ENCODE data around the gene ARHGAP30.
A peak's percentile ranks its signal among the peaks of the same experiment; 100 is the strongest.
"Not testable (repeated sequence)": the region's sequence is repeated elsewhere in the genome, so short reads cannot be mapped to it uniquely, and the experiment has no call there.

The ARHGAP30 gene

DNA sequence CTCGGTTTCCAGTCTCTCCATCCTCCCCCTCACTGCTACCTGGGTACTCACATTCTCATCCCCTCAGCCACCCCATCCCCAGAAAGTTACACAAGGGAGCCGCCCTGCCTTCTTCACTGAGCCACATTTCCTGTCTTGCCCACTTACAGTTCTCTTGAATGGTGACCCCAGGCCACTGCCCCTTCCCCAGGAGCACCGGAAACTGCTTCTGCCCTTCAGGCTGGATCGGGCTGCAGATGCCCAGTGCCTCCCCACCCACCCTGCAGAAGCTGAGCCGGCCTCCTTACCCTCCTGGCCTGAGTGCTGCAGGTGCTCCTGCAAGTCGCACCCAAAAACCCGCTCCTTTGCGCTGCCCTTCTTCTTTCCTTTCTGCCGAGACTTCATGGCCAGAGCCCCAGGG, 450 bp downstream of the ARHGAP30 start:
- peak; percentile 34 for DNase-seq

GRCh38 chr1:161068306-161069234, 1.1 kb downstream of the ARHGAP30 start:
- DNase-seq = peak; percentile 80

- DNase-seq = no peak
Measured at GRCh38 chr1:161066694-161067093, 3.0 kb downstream of the ARHGAP30 start.

- not testable (repeated sequence) for DNase-seq
Measured at GRCh38 chr1:161065681-161066080, 4.0 kb downstream of the ARHGAP30 start.

GRCh38 chr1:161063936-161064335, 5.8 kb downstream of the ARHGAP30 start:
- not testable (repeated sequence) for DNase-seq

DNA sequence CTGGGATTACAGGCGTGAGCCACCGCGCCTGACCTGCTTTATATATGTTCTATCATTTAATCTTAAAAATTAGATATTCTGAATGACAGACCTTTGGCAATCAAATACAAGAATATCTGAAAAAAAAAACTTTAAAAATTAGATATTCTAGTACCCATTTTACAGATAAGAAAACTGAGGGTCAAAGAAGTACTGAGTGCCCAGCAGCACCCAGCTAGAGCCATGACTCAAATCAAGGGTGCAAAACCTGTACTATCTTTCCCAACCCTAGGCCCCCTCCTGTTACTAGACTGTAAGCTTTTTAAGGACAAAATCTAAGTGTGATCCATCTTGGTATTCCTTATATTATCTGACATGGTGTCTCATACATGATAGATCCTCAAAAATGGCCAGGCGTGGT, 8.3 kb downstream of the ARHGAP30 start:
- DNase-seq = no peak

DNA sequence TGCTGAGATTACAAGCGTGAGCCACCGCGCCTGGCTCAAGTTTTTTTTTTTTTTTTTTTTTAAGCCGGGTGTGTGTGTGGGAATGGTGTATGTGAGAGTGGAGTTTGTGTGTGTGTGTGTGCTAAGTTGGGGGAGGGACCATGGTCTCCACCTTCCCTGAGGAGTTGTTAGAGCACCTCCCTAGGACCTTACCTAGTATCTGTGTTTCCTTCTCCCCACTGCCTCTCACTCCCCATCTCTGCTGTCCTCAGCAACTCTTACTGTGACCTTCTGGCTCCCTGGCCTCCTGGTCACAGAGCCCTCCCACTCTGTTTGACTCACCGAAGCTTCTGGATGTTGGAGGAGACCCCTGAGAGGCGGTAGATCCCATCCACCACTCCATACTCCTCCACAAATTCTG, 10.4 kb downstream of the ARHGAP30 start:
- no peak for DNase-seq

- no peak for DNase-seq
Measured at GRCh38 chr1:161054805-161055204, 14.9 kb downstream of the ARHGAP30 start.

DNA sequence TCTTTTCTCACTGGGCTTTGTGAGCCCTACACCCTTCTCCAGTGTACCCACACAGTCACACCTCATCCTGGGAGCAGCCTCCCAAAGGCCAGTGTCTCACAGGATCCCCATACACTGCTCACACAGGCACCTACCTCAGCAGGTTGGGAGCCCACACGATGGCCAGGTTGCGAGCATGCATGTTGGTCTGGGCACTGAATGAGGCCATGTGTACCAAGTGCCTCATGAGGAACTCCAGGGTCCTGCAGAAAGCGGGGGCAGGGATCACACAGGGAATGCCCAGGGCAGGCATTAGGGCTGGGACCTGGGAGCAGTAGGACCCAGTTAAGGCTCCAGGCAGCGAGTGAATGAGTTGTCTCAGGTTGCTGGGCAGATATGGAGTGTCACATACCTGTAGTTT, 15.5 kb downstream of the ARHGAP30 start:
- DNase-seq = no peak

GRCh38 chr1:161052899-161053298, 16.8 kb downstream of the ARHGAP30 start:
- no peak for DNase-seq

DNA sequence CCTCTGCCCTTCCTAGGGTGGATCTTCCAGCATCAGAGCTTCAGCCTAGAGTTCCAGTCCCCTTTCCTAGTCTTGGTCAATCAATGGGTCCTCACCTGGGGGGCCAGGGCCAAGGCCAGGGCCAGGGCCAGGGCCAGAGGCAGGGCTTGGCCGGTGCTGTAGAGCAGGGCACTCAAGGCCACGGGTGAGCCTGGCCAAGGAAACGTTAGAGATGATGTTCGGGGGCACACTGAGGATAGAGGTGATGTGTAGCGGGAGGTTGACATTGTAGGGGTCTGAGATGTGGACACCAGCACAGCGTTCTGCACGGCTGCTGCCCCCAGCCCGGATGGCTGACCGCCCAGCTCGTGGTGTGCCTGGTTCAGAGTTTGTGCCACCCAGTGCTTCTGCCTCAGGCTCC, 18.5 kb downstream of the ARHGAP30 start:
- no peak for DNase-seq

- DNase-seq = no peak
Measured at GRCh38 chr1:161048949-161049722, 20.6 kb downstream of the ARHGAP30 start.

GRCh38 chr1:161047436-161048420, 22.0 kb downstream of the ARHGAP30 start:
- DNase-seq = no peak

GRCh38 chr1:161046605-161047228, 23.0 kb downstream of the ARHGAP30 start:
- no peak for DNase-seq

DNA sequence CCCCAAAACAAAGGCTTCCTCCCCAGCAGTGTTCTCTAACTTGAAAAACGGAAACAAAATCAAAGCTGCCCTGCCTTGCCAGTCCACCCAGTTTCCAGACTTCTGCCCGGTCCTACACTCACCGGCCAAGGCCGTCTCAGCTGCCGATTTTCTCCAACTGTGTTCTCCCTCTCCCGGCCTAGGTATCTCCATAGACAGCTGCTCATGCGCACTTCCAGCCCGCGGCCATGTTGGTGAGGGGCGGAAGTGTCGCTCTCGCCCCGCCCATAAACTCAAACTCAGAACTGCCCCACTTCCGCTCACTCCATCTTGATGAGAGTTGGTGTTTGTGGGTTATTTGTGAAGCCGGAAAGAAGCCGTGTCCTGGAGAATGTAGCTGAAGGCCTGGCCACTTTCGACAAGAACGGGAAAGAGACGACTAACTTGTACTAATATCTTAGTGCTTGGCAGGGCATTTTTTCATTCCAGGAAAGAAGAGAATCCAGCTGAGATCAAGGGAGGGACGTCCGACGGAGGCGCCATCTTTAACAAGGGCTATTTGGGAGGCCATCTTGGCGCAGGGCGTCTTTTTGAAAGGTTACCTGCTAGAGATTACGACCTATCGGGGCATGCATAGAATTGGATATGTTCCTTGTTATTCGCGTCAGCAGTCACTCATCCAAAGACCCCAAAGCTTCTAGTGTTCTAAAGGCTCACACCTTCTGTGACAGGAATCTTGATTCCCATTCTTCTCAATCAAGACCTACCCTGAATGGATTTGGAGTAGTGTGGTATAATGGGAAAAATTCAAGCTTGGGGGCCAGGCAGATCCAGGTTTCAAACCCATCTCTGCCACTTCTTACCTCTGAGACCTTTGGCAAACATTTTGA, 23.7 kb downstream of the ARHGAP30 start, which contains the start of gene USF1:
Gene USF1, minus strand, starts transcription at position 242 of the 869 bp plus-strand sequence. CDS start 2,702 bp downstream, outside the sequence.
- DNase-seq = peak; percentile 95

DNA sequence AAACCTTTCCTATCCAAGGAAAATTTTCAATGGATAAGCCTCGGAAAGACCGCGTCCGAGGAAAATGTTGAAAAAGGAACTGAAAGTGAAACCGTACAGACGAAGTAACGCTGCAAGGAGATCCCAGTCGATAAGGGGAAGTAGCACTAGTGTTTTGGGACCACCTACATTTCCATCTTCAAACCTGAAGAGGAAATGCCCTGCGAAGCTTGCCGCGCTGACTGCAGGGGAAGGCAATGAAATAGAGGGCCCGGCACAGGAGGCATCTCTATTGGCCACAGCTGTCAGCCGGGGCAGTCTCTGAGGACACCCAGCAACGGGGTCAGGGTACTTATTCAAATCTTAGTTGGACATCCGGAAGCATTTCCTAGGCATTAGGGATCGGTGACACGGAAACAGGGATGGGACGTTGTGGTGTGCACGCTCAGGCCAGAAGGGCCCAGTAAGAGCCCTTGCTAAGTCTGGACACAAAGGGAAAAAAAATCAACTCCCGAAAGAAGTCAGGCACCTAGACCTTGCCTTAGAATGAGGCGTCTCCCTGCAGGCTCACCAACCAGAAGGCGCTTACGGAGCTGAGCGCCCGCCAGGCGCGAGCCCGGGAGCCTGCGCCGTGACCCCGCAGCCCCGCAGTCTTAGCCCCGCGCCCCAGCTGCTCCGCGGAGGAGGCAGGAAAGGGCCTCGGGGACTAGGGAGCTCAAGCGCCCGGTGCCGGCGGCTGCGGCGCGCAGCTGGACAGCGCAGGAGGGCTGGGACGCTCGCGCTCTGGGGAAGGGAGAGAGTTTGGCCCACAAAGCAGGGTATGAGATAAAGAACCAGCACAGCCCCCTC, 24.6 kb downstream of the ARHGAP30 start:
- peak; percentile 61 for DNase-seq

DNA sequence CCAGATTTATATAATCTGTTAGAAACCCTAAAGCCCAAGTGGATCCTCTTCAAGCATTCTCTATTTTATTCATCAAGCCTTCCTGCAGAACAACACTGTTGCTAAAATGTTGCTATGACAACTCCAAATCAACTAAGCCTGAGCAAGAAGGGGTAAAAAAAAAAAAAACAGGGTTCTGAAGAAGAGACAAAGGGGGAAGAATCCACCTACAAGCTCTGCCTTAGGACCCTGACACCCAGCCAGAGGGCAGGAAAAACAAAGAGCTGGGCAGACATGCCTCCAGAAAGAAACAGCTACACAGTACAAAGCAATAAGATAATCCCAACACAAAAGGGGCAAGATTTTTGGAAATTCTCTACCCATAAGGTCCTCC, 25.2 kb downstream of the ARHGAP30 start:
- DNase-seq = no peak

GRCh38 chr1:161039546-161039945, 30.1 kb downstream of the ARHGAP30 start:
- no peak for DNase-seq

DNA sequence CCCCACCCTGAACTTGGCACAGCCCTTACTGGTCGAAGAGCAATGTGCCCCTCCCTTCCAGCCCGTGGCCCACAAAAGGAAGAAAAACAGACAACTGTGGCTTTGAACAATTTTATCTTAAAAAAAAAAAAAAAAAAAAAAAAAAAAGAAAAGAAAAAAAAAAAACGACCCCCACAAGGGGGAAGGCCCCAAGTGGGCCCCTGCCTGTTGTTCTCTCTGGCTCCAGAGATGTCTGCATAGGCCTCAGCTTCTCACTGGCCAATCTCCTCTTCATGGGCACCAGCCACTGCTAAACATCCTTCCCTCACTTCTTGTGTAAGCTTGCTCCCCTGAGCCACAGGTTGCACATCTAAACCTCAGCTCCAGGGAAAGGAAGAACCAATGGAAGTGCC, 30.5 kb downstream of the ARHGAP30 start:
- no peak for DNase-seq

GRCh38 chr1:161038523-161039153, 31.1 kb downstream of the ARHGAP30 start, which contains the start of gene TSTD1:
Gene TSTD1, minus strand, starts transcription at chr1:161038964. Its CDS starts 75 bp downstream, at chr1:161038889.
- peak; percentile 87 for DNase-seq

Data from activated T-cell treated with anti-CD3 and anti-CD28 coated beads, Interleukin-2, amount 50 U/mL, for 1 hour (primary cell).